HG03442 (cell line): ENCODE results near the gene ITGA7.

Source experiments
- ATAC-seq: cut with Tn5 transposase; IDR thresholded peaks from one replicate; pipeline ENCODE4 v1.9.1; 2021; ENCODE audit warnings: mild to moderate bottlenecking, moderate library complexity; ENCODE audit not compliant: unreplicated experiment

Gene ITGA7

GRCh38 chr12:55702861-55703260, 4.8 kb downstream of the ITGA7 start:
- ATAC-seq, result no peak

GRCh38 chr12:55700255-55701018, 7.3 kb downstream of the ITGA7 start:
- ATAC-seq, result no peak

GRCh38 chr12:55699471-55700055, 8.1 kb downstream of the ITGA7 start:
- ATAC-seq, result no peak

GRCh38 chr12:55698965-55699364, 8.7 kb downstream of the ITGA7 start:
- ATAC-seq, result no peak

- no peak for ATAC-seq
Observed at GRCh38 chr12:55698241-55698955, 9.3 kb downstream of the ITGA7 start.

- ATAC-seq, result no peak
Observed at GRCh38 chr12:55697686-55698085, 10.0 kb downstream of the ITGA7 start.

GRCh38 chr12:55696796-55697462, 10.8 kb downstream of the ITGA7 start:
- no peak for ATAC-seq

- no peak for ATAC-seq
Observed at GRCh38 chr12:55696141-55696540, 11.6 kb downstream of the ITGA7 start.

- ATAC-seq, result no peak
Observed at GRCh38 chr12:55695349-55695748, 12.4 kb downstream of the ITGA7 start.

- ATAC-seq, result no peak
Observed at GRCh38 chr12:55694651-55695050, 13.1 kb downstream of the ITGA7 start.

GRCh38 chr12:55694188-55694515, 13.6 kb downstream of the ITGA7 start:
- no peak for ATAC-seq

GRCh38 chr12:55693323-55694187, 14.1 kb downstream of the ITGA7 start:
- ATAC-seq, result no peak

- no peak for ATAC-seq
Observed at GRCh38 chr12:55692631-55693322, 14.9 kb downstream of the ITGA7 start.

- ATAC-seq, result no peak
Observed at GRCh38 chr12:55688716-55689655, 18.7 kb downstream of the ITGA7 start.

- peak; percentile 91 for ATAC-seq
Observed at GRCh38 chr12:55687746-55688145, 20.0 kb downstream of the ITGA7 start.

- no peak for ATAC-seq
Observed at GRCh38 chr12:55686366-55687010, 21.2 kb downstream of the ITGA7 start.

- ATAC-seq, result no peak
Observed at GRCh38 chr12:55685671-55686070, 22.0 kb downstream of the ITGA7 start.

GRCh38 chr12:55684761-55685370, 22.8 kb downstream of the ITGA7 start:
- no peak for ATAC-seq
